H1 (cell line): ENCODE results near the gene CACNA1C. TPM values are rescaled to one million over a fixed set of nuclear protein-coding genes. Genes with fewer than 3 reads are reported as not detected.

ENCODE experiments used
- CTCF ChIA-PET: fragments of 300-600 bp; sonication (Branson Sonifier 250); formaldehyde crosslinking; loops from one replicate; lab custom pipeline; 2021; ENCODE audit not compliant: partially characterized antibody; lab: Charles Lee
- POLR2A ChIA-PET: fragments of 300-600 bp; sonication (Branson Sonifier 250); formaldehyde crosslinking; loops from one replicate; lab custom pipeline; 2021; ENCODE audit warnings: inconsistent platforms; ENCODE audit not compliant: partially characterized antibody; lab: Charles Lee
- DNase-seq, 2 experiments: peaks; one replicate each; pipeline versions ENCODE4 v3.0.0 to v3.0.0-alpha.2; 2010 to 2022; ENCODE audit warnings: low spot score in 2 of 2, low read depth in 1 of 2, mixed read lengths in 1 of 2
- FAIRE-seq: peaks from 2 replicates; lab custom pipeline; 2011; peaks lifted over from hg19 to GRCh38; lab: Jason Lieb, UNC
- H2AFZ ChIP-seq: 2 replicates; pipeline ENCODE4 v1.8.1; 2012; ENCODE audit warnings: low read length, inconsistent platforms
- H2AK5ac ChIP-seq: 2 replicates; pipeline ENCODE4 v1.6.1; 2013; ENCODE audit warnings: low read depth, low read length
- H2BK120ac ChIP-seq: replicated peaks from 2 replicates; pipeline ENCODE3; 2013; ENCODE audit warnings: low read depth, low read length, inconsistent platforms
- H2BK12ac ChIP-seq: 2 replicates; pipeline ENCODE4 v1.6.1; 2013; ENCODE audit warnings: low read depth, low read length
- H2BK15ac ChIP-seq: 2 replicates; pipeline ENCODE4 v1.6.1; 2013; ENCODE audit warnings: low read length
- H2BK20ac ChIP-seq: 2 replicates; pipeline ENCODE4 v1.6.1; 2013; ENCODE audit warnings: low read length
- H2BK5ac ChIP-seq: 2 replicates; pipeline ENCODE4 v1.6.1; 2013; ENCODE audit warnings: low read depth, low read length
- H3K14ac ChIP-seq: 2 replicates; pipeline ENCODE4 v1.6.1; 2013; ENCODE audit warnings: inconsistent platforms; ENCODE audit not compliant: insufficient read length
- H3K18ac ChIP-seq: 2 replicates; pipeline ENCODE4 v1.6.1; 2013; ENCODE audit warnings: low read length; ENCODE audit errors: extremely low read depth
- H3K23ac ChIP-seq: 2 replicates; pipeline ENCODE4 v1.6.1; 2013; ENCODE audit warnings: inconsistent platforms; ENCODE audit not compliant: insufficient read length
- H3K23me2 ChIP-seq: 2 replicates; pipeline ENCODE4 v1.6.1; 2013; ENCODE audit warnings: low read depth, low read length
- H3K27ac ChIP-seq: 2 replicates; pipeline ENCODE4 v1.6.1; 2011; ENCODE audit warnings: low read depth, low read length, inconsistent platforms
- H3K27me3 ChIP-seq, 4 experiments: replicated peaks in 1 of 4; 1 replicate in 1 of 4; 2 replicates in 3 of 4; pipeline versions ENCODE4 v1.6.1 to v1.8.1; 2011 to 2013; ENCODE audit warnings: low read length in 3 of 4, mild to moderate bottlenecking in 3 of 4, inconsistent platforms in 2 of 4, mixed read lengths in 2 of 4, moderate library complexity in 1 of 4; ENCODE audit not compliant: control insufficient read depth in 3 of 4, insufficient read depth in 3 of 4; ENCODE audit errors: extremely low read depth in 1 of 4
- H3K36me3 ChIP-seq, 4 experiments: 2 replicates each; pipeline versions ENCODE4 v1.6.1 to v1.8.1; 2011 to 2013; ENCODE audit warnings: mild to moderate bottlenecking in 4 of 4, low read length in 3 of 4, moderate library complexity in 2 of 4, control low read depth in 1 of 4, inconsistent platforms in 1 of 4; ENCODE audit not compliant: insufficient read depth in 4 of 4, control insufficient read depth in 2 of 4
- H3K4ac ChIP-seq: replicated peaks from 2 replicates; pipeline ENCODE3; 2013; ENCODE audit warnings: low read length, low read depth, mixed read lengths, inconsistent platforms; ENCODE audit not compliant: insufficient read length
- H3K4me1 ChIP-seq, 4 experiments: replicated peaks in 1 of 4; 1 replicate in 1 of 4; 2 replicates in 3 of 4; pipeline versions ENCODE4 v1.6.1 to v1.8.1; 2011 to 2013; ENCODE audit warnings: low read length in 3 of 4, inconsistent platforms in 2 of 4, mixed read lengths in 1 of 4; ENCODE audit not compliant: insufficient read depth in 4 of 4, control insufficient read depth in 3 of 4
- H3K4me2 ChIP-seq, 2 experiments: 2 replicates each; pipeline versions ENCODE4 v1.6.1 to v1.8.1; 2011 to 2013; ENCODE audit warnings: low read depth in 2 of 2, low read length in 2 of 2, control low read depth in 1 of 2, inconsistent platforms in 1 of 2, mild to moderate bottlenecking in 1 of 2; ENCODE audit not compliant: insufficient read depth in 1 of 2
- H3K4me3 ChIP-seq, 4 experiments: fragments of 200-600, 300-600 bp in 1 of 4; sonication (generic), shearing (Covaris generic), sonication (Bioruptor Twin) in 1 of 4; 2 replicates each; pipeline versions ENCODE4 v1.5.1 to v1.8.1; 2011 to 2016; ENCODE audit warnings: low read length in 4 of 4, low read depth in 3 of 4, control low read depth in 2 of 4, inconsistent platforms in 2 of 4, mild to moderate bottlenecking in 2 of 4, mixed read lengths in 1 of 4, moderate library complexity in 1 of 4; ENCODE audit not compliant: insufficient read depth in 2 of 4; ENCODE audit errors: extremely low read depth in 1 of 4
- H3K56ac ChIP-seq: replicated peaks from 2 replicates; pipeline ENCODE3; 2013; ENCODE audit warnings: low read depth, mild to moderate bottlenecking, mixed read lengths, low read length, inconsistent platforms; ENCODE audit not compliant: insufficient read length
- H3K79me1 ChIP-seq: 2 replicates; pipeline ENCODE4 v1.6.1; 2013; ENCODE audit warnings: low read depth, low read length, control low read depth
- H3K79me2 ChIP-seq, 2 experiments: 2 replicates each; pipeline versions ENCODE4 v1.6.1 to v1.8.1; 2012 to 2013; ENCODE audit warnings: low read length in 2 of 2, mild to moderate bottlenecking in 2 of 2, inconsistent platforms in 1 of 2; ENCODE audit not compliant: insufficient read depth in 2 of 2, control insufficient read depth in 1 of 2
- H3K9ac ChIP-seq, 4 experiments: replicated peaks in 1 of 4; 1 replicate in 1 of 4; 2 replicates in 3 of 4; pipeline versions ENCODE4 v1.6.1 to v1.8.1; 2011 to 2013; ENCODE audit warnings: low read depth in 3 of 4, low read length in 3 of 4, control low read depth in 2 of 4, mild to moderate bottlenecking in 2 of 4, moderate library complexity in 2 of 4, inconsistent platforms in 1 of 4; ENCODE audit errors: extremely low read depth in 1 of 4
- H3K9me3 ChIP-seq, 2 experiments: 2 replicates each; pipeline versions ENCODE4 v1.6.1 to v1.8.1; 2012 to 2013; ENCODE audit warnings: mild to moderate bottlenecking in 2 of 2, moderate library complexity in 2 of 2, control low read depth in 1 of 2, inconsistent platforms in 1 of 2, low read depth in 1 of 2, low read length in 1 of 2, mixed read lengths in 1 of 2; ENCODE audit not compliant: insufficient read depth in 2 of 2
- H4K20me1 ChIP-seq, 2 experiments: replicated peaks in 1 of 2; 2 replicates each; pipeline versions ENCODE3 to v1.8.1; 2011 to 2013; ENCODE audit warnings: inconsistent platforms in 2 of 2, low read length in 2 of 2, mild to moderate bottlenecking in 1 of 2; ENCODE audit not compliant: insufficient read depth in 2 of 2, control insufficient read depth in 1 of 2
- H4K5ac ChIP-seq: 2 replicates; pipeline ENCODE4 v1.6.1; 2013; ENCODE audit warnings: low read length, low read depth, mixed read lengths, inconsistent platforms; ENCODE audit not compliant: insufficient read length
- H4K8ac ChIP-seq: 2 replicates; pipeline ENCODE4 v1.8.0; 2013; ENCODE audit warnings: mild to moderate bottlenecking, moderate library complexity, low read length, inconsistent platforms; ENCODE audit not compliant: insufficient read depth; ENCODE audit errors: extremely low read depth
- H4K91ac ChIP-seq: replicated peaks from 2 replicates; pipeline ENCODE3; 2013; ENCODE audit warnings: low read length, mixed read lengths, inconsistent platforms; ENCODE audit not compliant: insufficient read length
- GABPA ChIP-seq: IDR thresholded peaks from 2 replicates; pipeline ENCODE4 v1.6.1; 2011; ENCODE audit warnings: mild to moderate bottlenecking, low read length, moderate library complexity, borderline replicate concordance; ENCODE audit not compliant: insufficient read depth
- WGBS, 2 experiments: shearing (Covaris generic) in 1 of 2; methylation state at CpG; one replicate each; pipeline versions ENCODE4 v1.1.6 to v1.1.7; 2013 to 2015; ENCODE audit warnings: low lambda C conversion rate in 2 of 2, mixed read lengths in 2 of 2, inconsistent platforms in 1 of 2, low coverage in 1 of 2, missing lambda C conversion rate in 1 of 2; ENCODE audit not compliant: insufficient replicate concordance in 2 of 2, insufficient coverage in 1 of 2, insufficient read length in 1 of 2; ENCODE audit errors: extremely low coverage in 1 of 2, missing lambda C conversion rate in 1 of 2; 5-methylcytosine and 5-hydroxymethylcytosine counted together
- polyA plus RNA-seq, 7 experiments: library from polyadenylated mRNA; depleted of rRNA in 3 of 7; stranded (reverse) in 5 of 7; unstranded in 2 of 7; fragments of >200 nt in 5 of 7; fragments of 200-250 nt in 2 of 7; gene quantifications; 1 replicate in 5 of 7; 2 replicates in 1 of 7; 4 replicates in 1 of 7; pipeline versions ENCODE4 v1.2.1 to v1.2.3, GENCODE V29; 2011 to 2013; ENCODE audit warnings: missing spikeins in 2 of 7, mixed read lengths in 2 of 7
- total RNA-seq: library from RNA; stranded (reverse); fragmentation: NEBNext Ultra II Directional; extraction: Animal tissue kit (Norgen Biotek cat#: 25700); gene quantifications from 2 replicates; pipeline ENCODE4 v1.2.1, GENCODE V29; 2021

The CACNA1C gene
- total and polyA plus RNA-seq, 2 of the 8 experiments (the other 6 are each of a cell fraction or from before 2014, with no cell fraction given) = 1.3 TPM

GRCh38 chr12:2523844-2524243, 471.1 kb downstream of the CACNA1C start:
- Histone ChIP-seq H3K4me1 (no peaks in the 10 kb centered on the region), H4K5ac (no peak overlapping the region), H3K79me1 (no peaks in the 10 kb centered on the region), H3K23ac (no peak overlapping the region), H3K9ac (no peak overlapping the region), H3K27me3 (no peaks in the 10 kb centered on the region), H3K4ac (no peak overlapping the region), H2BK12ac (no peak overlapping the region), H4K8ac (no peak overlapping the region), H3K18ac (no peak overlapping the region), H3K23me2 (no peaks in the 10 kb centered on the region), H3K4me2 (no peak overlapping the region), H2BK20ac (no peak overlapping the region), H3K79me2 (no peaks in the 10 kb centered on the region), H3K36me3 (no peaks in the 10 kb centered on the region), H3K56ac (no peak overlapping the region), H2AK5ac (no peak overlapping the region), H3K9me3 (no peaks in the 10 kb centered on the region), H3K27ac (no peak overlapping the region), H4K91ac (no peak overlapping the region), H3K14ac (no peak overlapping the region), H3K4me3 (no peak overlapping the region), H4K20me1 (no peaks in the 10 kb centered on the region), H2BK120ac (no peak overlapping the region), H2BK15ac (no peak overlapping the region), H2AFZ (no peak overlapping the region), H2BK5ac (no peak overlapping the region)
- FAIRE-seq (no peak), DNase-seq (no peak)
- WGBS, 2 experiments = 92% methylated on average over 6 of the region's 6 CpGs; no CpG with 5 or more reads in 1 of the 2 experiments
- CTCF ChIA-PET = interaction anchor here (1.2 to 1.8 kb wide), 2 partner anchors 21 to 93 kb away, joined by 3 to 4 read pairs; no protein-coding TSS in a partner anchor
- POLR2A ChIA-PET = no interaction called here
- no peak for TF ChIP-seq GABPA
